Upper lobe of right lung (tissue), 1 donor: ENCODE measurements around the gene ABCA8. TPM values are rescaled to one million over a fixed set of nuclear protein-coding genes. Genes with fewer than 3 reads are reported as not detected.

Source experiments
- ATAC-seq: fragments of 200-7000 bp; cut with Tn5 transposase; one replicate; pipeline ENCODE4 v1.9.1; 2020; ENCODE audit warnings: mild to moderate bottlenecking, moderate library complexity
- DNase-seq: peaks from one replicate; pipeline ENCODE4 v3.0.0-alpha.2; 2020
- H3K27ac ChIP-seq: fragments of 200-600 bp; one replicate; pipeline ENCODE4 v1.8.0; 2022
- H3K27me3 ChIP-seq: fragments of 200-600 bp; one replicate; pipeline ENCODE4 v1.8.0; 2022; ENCODE audit warnings: mild to moderate bottlenecking
- H3K36me3 ChIP-seq: fragments of 200-600 bp; one replicate; pipeline ENCODE4 v1.8.0; 2022
- H3K4me1 ChIP-seq: fragments of 200-600 bp; one replicate; pipeline ENCODE4 v1.8.0; 2022
- H3K4me3 ChIP-seq: fragments of 200-600 bp; one replicate; pipeline ENCODE4 v1.8.0; 2022; ENCODE audit warnings: mild to moderate bottlenecking
- H3K9me3 ChIP-seq: fragments of 200-600 bp; one replicate; pipeline ENCODE4 v1.8.0; 2022
- intact Hi-C: fragments of 100-400 bp; cut with DNase I; formaldehyde crosslinking; loops from one replicate; pipeline ENCODE4 v1.11.0; 2022
- total RNA-seq: library from RNA; stranded (reverse); fragmentation: NEBNext Ultra II Directional; extraction: Animal tissue kit (Norgen Biotek cat#: 25700); gene quantifications from one replicate; pipeline ENCODE4 v1.2.1, GENCODE V29; 2021
- TF ChIP-seq, protein P1 (sequence below): fragments of 200-600 bp; IDR thresholded peaks from one replicate; pipeline ENCODE4 v1.8.0; 2022; ENCODE audit warnings: antibody characterized with exemption
- donor health status: DM: no; HTN: yes; CAD: no; lungs with severe emphysema.

Gene ABCA8
- total RNA-seq, 1 donor from 2014 or later: 34.0 TPM

DNA sequence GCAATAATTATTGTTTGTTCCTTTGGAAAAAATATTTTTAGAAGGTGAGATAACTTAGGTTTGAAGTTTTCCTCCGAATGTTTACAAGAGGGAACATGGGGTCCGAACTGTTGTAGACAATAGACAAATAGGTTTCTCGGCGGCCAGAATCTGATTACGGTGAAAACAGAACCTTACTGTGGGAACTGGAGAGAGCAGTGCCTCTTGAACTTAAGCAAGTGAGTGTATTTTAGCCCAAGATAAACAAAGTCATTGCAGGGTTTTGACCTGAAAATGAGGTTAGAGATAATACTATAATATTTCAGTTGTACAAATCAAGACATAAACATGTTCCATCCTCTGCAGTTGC is 134.7 kb downstream of the ABCA8 start:
- intact Hi-C loops: no loop called here
- Histone ChIP-seq H3K36me3 (no peaks in the 10 kb centered on the region), H3K4me3 (no peak overlapping the region), H3K27me3 (no peaks in the 10 kb centered on the region), H3K27ac (no peak overlapping the region), H3K9me3 (no peaks in the 10 kb centered on the region), H3K4me1 (no peaks in the 10 kb centered on the region)
- no peak for DNase-seq
- ATAC-seq: no peak
- TF ChIP-seq, protein P1, sequence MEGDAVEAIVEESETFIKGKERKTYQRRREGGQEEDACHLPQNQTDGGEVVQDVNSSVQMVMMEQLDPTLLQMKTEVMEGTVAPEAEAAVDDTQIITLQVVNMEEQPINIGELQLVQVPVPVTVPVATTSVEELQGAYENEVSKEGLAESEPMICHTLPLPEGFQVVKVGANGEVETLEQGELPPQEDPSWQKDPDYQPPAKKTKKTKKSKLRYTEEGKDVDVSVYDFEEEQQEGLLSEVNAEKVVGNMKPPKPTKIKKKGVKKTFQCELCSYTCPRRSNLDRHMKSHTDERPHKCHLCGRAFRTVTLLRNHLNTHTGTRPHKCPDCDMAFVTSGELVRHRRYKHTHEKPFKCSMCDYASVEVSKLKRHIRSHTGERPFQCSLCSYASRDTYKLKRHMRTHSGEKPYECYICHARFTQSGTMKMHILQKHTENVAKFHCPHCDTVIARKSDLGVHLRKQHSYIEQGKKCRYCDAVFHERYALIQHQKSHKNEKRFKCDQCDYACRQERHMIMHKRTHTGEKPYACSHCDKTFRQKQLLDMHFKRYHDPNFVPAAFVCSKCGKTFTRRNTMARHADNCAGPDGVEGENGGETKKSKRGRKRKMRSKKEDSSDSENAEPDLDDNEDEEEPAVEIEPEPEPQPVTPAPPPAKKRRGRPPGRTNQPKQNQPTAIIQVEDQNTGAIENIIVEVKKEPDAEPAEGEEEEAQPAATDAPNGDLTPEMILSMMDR: no peak

DNA sequence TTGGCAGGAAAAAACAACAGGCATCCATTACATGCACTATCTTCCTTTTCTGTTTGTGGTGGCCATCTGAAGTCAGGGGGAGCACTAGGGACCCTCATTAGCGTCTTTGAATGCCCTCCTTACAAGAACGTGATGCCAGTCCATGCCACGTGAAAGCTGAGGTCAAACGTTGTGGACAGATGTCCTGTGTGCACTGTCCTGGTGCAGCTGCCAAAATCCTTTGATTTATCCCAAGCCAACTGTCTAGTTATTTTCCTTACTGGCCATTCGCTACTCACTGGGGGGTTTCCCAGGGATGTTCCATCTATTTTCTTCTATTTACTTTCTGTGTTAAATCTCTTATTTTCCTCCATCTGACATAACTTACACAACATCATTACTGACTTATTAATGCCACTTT is 135.7 kb downstream of the ABCA8 start:
- ATAC-seq: no peak
- no peaks in the 10 kb centered on the region for H3K27me3 ChIP-seq
- intact Hi-C loops: no loop called here
- DNase-seq: no peak
- TF ChIP-seq, protein P1: no peak
- H3K4me1 ChIP-seq: no peaks in the 10 kb centered on the region
- no peak overlapping the region for H3K4me3 ChIP-seq
- no peaks in the 10 kb centered on the region for H3K9me3 ChIP-seq
- no peak overlapping the region for H3K27ac ChIP-seq
- H3K36me3 ChIP-seq: no peaks in the 10 kb centered on the region

Other genes with a start within 250 kb of the ABCA8 start
- gene ABCA9, start 105.5 kb upstream of the ABCA8 start, total RNA-seq: 11.1 TPM
- gene ABCA6, start 186.5 kb upstream of the ABCA8 start, total RNA-seq: 36.3 TPM